Activated CD4-positive, alpha-beta memory T cell treated with anti-CD3 and anti-CD28 coated beads, Interleukin-2, amount 10 ng/mL, durations not matched to agents 7 days and 5 days (primary cell): Measurements from ENCODE around the gene SRA1. TPM values are rescaled to one million over a fixed set of nuclear protein-coding genes. Genes with fewer than 3 reads are reported as not detected.

Experiments used
- CTCF ChIA-PET: fragments of 350-600 bp; sonication (Branson Sonifier 250); formaldehyde crosslinking; loops from one replicate; lab custom pipeline; 2021; ENCODE audit warnings: antibody characterized with exemption, inconsistent platforms; lab: Charles Lee
- POLR2A ChIA-PET: fragments of 350-600 bp; sonication (Branson Sonifier 250); formaldehyde crosslinking; loops from one replicate; lab custom pipeline; 2021; ENCODE audit warnings: antibody characterized with exemption; lab: Charles Lee
- DNase-seq: peaks from one replicate; pipeline ENCODE4 v3.0.0-alpha.2; 2020
- H3K27ac Mint-ChIP-seq: one replicate; pipeline ENCODE4 v1.8.0; 2021; ENCODE audit warnings: mild to moderate bottlenecking, mixed read lengths
- H3K27me3 Mint-ChIP-seq: one replicate; pipeline ENCODE4 v1.8.0; 2021; ENCODE audit warnings: mixed read lengths
- H3K36me3 Mint-ChIP-seq: one replicate; pipeline ENCODE4 v1.8.0; 2021; ENCODE audit warnings: low read depth, mixed read lengths
- H3K4me1 Mint-ChIP-seq: one replicate; pipeline ENCODE4 v1.8.0; 2021; ENCODE audit warnings: mixed read lengths
- H3K4me3 Mint-ChIP-seq: one replicate; pipeline ENCODE4 v1.8.0; 2021; ENCODE audit warnings: mild to moderate bottlenecking, mixed read lengths
- H3K9me3 Mint-ChIP-seq: one replicate; pipeline ENCODE4 v1.8.0; 2021; ENCODE audit warnings: mixed read lengths
- total RNA-seq, 2 experiments: library from RNA; stranded (reverse); gene quantifications; one replicate each; pipeline ENCODE4 v1.2.3, GENCODE V29; 2021

SRA1 gene
- total RNA-seq, 2 experiments from 2014 or later: 37.4 to 38.3 TPM

GRCh38 chr5:140547508-140548299 lies 9.6 kb downstream of the SRA1 start, which contains the start of gene EIF4EBP3:
TSS of gene EIF4EBP3 (plus strand) at chr5:140547662. CDS start at chr5:140547738, 76 bp downstream.
- POLR2A ChIA-PET: interaction anchor here (0.7 to 5.8 kb wide), 17 partner anchors 9 to 307 kb away, joined by 3 to 101 read pairs (median 7); partner anchors contain the start of genes ANKHD1, APBB3, HARS1 and HARS2
- peak; percentile 89 for DNase-seq
- Mint-ChIP-seq H3K9me3 (no peaks in the 10 kb centered on the region), H3K27me3 (no peaks in the 10 kb centered on the region), H3K4me3 (peak within 1 kb of the TSS; percentile 66), H3K27ac (peak within 1 kb of the TSS; percentile 83), H3K36me3 (peaks cover 55% of the 10 kb centered on the region), H3K4me1 (peaks cover 56% of the 10 kb centered on the region)
- CTCF ChIA-PET: interaction anchor here (0.6 to 3.3 kb wide), 25 partner anchors 8 to 185 kb away, joined by 3 to 18 read pairs (median 5); partner anchors contain the start of genes APBB3, CD14, IK and NDUFA2

GRCh38 chr5:140546851-140547507 lies 10.3 kb downstream of the SRA1 start:
- Mint-ChIP-seq H3K27ac (peak overlapping the region; percentile 83), H3K36me3 (peaks cover 54% of the 10 kb centered on the region), H3K9me3 (no peaks in the 10 kb centered on the region), H3K4me1 (peaks cover 52% of the 10 kb centered on the region), H3K4me3 (no peak overlapping the region), H3K27me3 (no peaks in the 10 kb centered on the region)
- no peak for DNase-seq
- ChIA-PET CTCF (interaction anchor here (0.6 to 3.3 kb wide), 23 partner anchors 9 to 184 kb away, joined by 3 to 18 read pairs (median 5); partner anchors contain the start of genes APBB3, CD14, IK and NDUFA2), POLR2A (interaction anchor here (0.7 to 5.8 kb wide), 17 partner anchors 9 to 307 kb away, joined by 3 to 101 read pairs (median 7); partner anchors contain the start of genes ANKHD1, APBB3, HARS1 and HARS2)

- Mint-ChIP-seq H3K4me1 (peaks cover 41% of the 10 kb centered on the region), H3K36me3 (peaks cover 49% of the 10 kb centered on the region), H3K9me3 (no peaks in the 10 kb centered on the region), H3K4me3 (no peak overlapping the region), H3K27ac (no peak overlapping the region), H3K27me3 (no peaks in the 10 kb centered on the region)
- CTCF ChIA-PET: interaction anchor here (3.3 kb wide), 1 partner anchor 90 kb away, joined by 17 read pairs; no protein-coding TSS in a partner anchor
- POLR2A ChIA-PET: interaction anchor here (3.2 to 3.5 kb wide), 3 partner anchors 24 to 145 kb away, joined by 14 to 29 read pairs (median 27); partner anchors contain the start of genes ANKHD1, HARS1 and HARS2
- DNase-seq: no peak
Measured at GRCh38 chr5:140545606-140546005, 11.7 kb downstream of the SRA1 start.

- H3K4me3 Mint-ChIP-seq: no peak overlapping the region
- peaks cover 50% of the 10 kb centered on the region for H3K36me3 Mint-ChIP-seq
- ChIA-PET POLR2A (no interaction called here), CTCF (interaction anchor here (1.0 kb wide), 1 partner anchor 199 kb away, joined by 3 read pairs; the partner anchor contains the start of gene HBEGF)
- H3K4me1 Mint-ChIP-seq: peaks cover 35% of the 10 kb centered on the region
- no peaks in the 10 kb centered on the region for H3K27me3 Mint-ChIP-seq
- no peak overlapping the region for H3K27ac Mint-ChIP-seq
- no peaks in the 10 kb centered on the region for H3K9me3 Mint-ChIP-seq
- no peak for DNase-seq
Measured at GRCh38 chr5:140544986-140545385, 12.3 kb downstream of the SRA1 start.

GRCh38 chr5:140542972-140543371 lies 14.3 kb downstream of the SRA1 start:
- Mint-ChIP-seq H3K27me3 (no peaks in the 10 kb centered on the region), H3K4me1 (peaks cover 15% of the 10 kb centered on the region), H3K9me3 (no peaks in the 10 kb centered on the region), H3K27ac (no peak overlapping the region), H3K4me3 (no peak overlapping the region), H3K36me3 (peaks cover 50% of the 10 kb centered on the region)
- ChIA-PET CTCF (no interaction called here), POLR2A (no interaction called here)
- no peak for DNase-seq

GRCh38 chr5:140540227-140540626 lies 17.0 kb downstream of the SRA1 start:
- Mint-ChIP-seq H3K36me3 (peaks cover 62% of the 10 kb centered on the region), H3K4me1 (peaks cover 1% of the 10 kb centered on the region), H3K4me3 (no peak overlapping the region), H3K27me3 (no peaks in the 10 kb centered on the region), H3K9me3 (no peaks in the 10 kb centered on the region), H3K27ac (no peak overlapping the region)
- DNase-seq: no peak
- ChIA-PET CTCF (interaction anchor here (1.0 to 1.1 kb wide), 2 partner anchors 177 to 189 kb away, joined by 4 to 5 read pairs; no protein-coding TSS in a partner anchor), POLR2A (interaction anchor here (0.5 kb wide), 1 partner anchor 14 kb away, joined by 4 read pairs; no protein-coding TSS in a partner anchor)

GRCh38 chr5:140524003-140524402 lies 33.3 kb downstream of the SRA1 start:
- H3K27me3 Mint-ChIP-seq: no peaks in the 10 kb centered on the region
- H3K4me3 Mint-ChIP-seq: no peak overlapping the region
- no peaks in the 10 kb centered on the region for H3K4me1 Mint-ChIP-seq
- POLR2A ChIA-PET: no interaction called here
- no peak for DNase-seq
- H3K36me3 Mint-ChIP-seq: peaks cover 43% of the 10 kb centered on the region
- H3K27ac Mint-ChIP-seq: no peak overlapping the region
- CTCF ChIA-PET: no interaction called here
- peaks cover 4% of the 10 kb centered on the region for H3K9me3 Mint-ChIP-seq

- DNase-seq: no peak
- no peaks in the 10 kb centered on the region for H3K4me1 Mint-ChIP-seq
- no peaks in the 10 kb centered on the region for H3K9me3 Mint-ChIP-seq
- H3K27ac Mint-ChIP-seq: no peak overlapping the region
- no peak overlapping the region for H3K4me3 Mint-ChIP-seq
- H3K27me3 Mint-ChIP-seq: no peaks in the 10 kb centered on the region
- ChIA-PET CTCF (interaction anchor here (0.7 kb wide), 1 partner anchor 346 kb away, joined by 4 read pairs; no protein-coding TSS in a partner anchor), POLR2A (no interaction called here)
- peaks cover 65% of the 10 kb centered on the region for H3K36me3 Mint-ChIP-seq
Measured at GRCh38 chr5:140513124-140513523, 44.1 kb downstream of the SRA1 start.

- no peak for DNase-seq
- H3K27me3 Mint-ChIP-seq: no peaks in the 10 kb centered on the region
- ChIA-PET CTCF (no interaction called here), POLR2A (no interaction called here)
- H3K4me3 Mint-ChIP-seq: no peak overlapping the region
- H3K27ac Mint-ChIP-seq: no peak overlapping the region
- peaks cover 72% of the 10 kb centered on the region for H3K36me3 Mint-ChIP-seq
- H3K4me1 Mint-ChIP-seq: no peaks in the 10 kb centered on the region
- H3K9me3 Mint-ChIP-seq: no peaks in the 10 kb centered on the region
Measured at GRCh38 chr5:140509898-140510297, 47.4 kb downstream of the SRA1 start.

- DNase-seq: no peak
- peaks cover 2% of the 10 kb centered on the region for H3K4me1 Mint-ChIP-seq
- POLR2A ChIA-PET: no interaction called here
- peaks cover 26% of the 10 kb centered on the region for H3K36me3 Mint-ChIP-seq
- CTCF ChIA-PET: no interaction called here
- no peaks in the 10 kb centered on the region for H3K27me3 Mint-ChIP-seq
- H3K9me3 Mint-ChIP-seq: no peaks in the 10 kb centered on the region
- no peak overlapping the region for H3K4me3 Mint-ChIP-seq
- no peak overlapping the region for H3K27ac Mint-ChIP-seq
Measured at GRCh38 chr5:140502834-140503233, 54.4 kb downstream of the SRA1 start.
